GM23338 (cell line): ENCODE measurements around the gene CRY1. TPM values are rescaled to one million over a fixed set of nuclear protein-coding genes. Genes with fewer than 3 reads are reported as not detected.

Source experiments
- ATAC-seq: fragments of 200-7000 bp; cut with Tn5 transposase; 3 replicates; pipeline ENCODE4 v1.9.1; 2020
- DNase-seq: peaks from one replicate; pipeline ENCODE4 v3.0.0-alpha.2; 2015; ENCODE audit warnings: low spot score
- H2AFZ ChIP-seq: fragments of 200-600 bp; sonication (generic); 2 replicates; pipeline ENCODE4 v1.8.0; 2016; ENCODE audit warnings: antibody characterized with exemption, mild to moderate bottlenecking, moderate library complexity
- H3F3A ChIP-seq: fragments of 200-600 bp; sonication (generic); replicated peaks from 2 replicates; pipeline ENCODE4 v1.8.0; 2017; ENCODE audit warnings: antibody characterized with exemption, mixed run types, low read depth
- H3K27ac ChIP-seq: fragments of 200-600 bp; sonication (generic); 2 replicates; pipeline ENCODE4 v1.6.1; 2016; ENCODE audit warnings: low read depth
- H3K27me3 ChIP-seq: fragments of 200-600 bp; sonication (generic); 2 replicates; pipeline ENCODE4 v1.8.0; 2016; ENCODE audit warnings: mild to moderate bottlenecking, mixed run types, moderate library complexity; ENCODE audit not compliant: insufficient read depth
- H3K36me3 ChIP-seq: fragments of 200-600 bp; sonication (generic); 2 replicates; pipeline ENCODE4 v1.8.0; 2016; ENCODE audit warnings: mild to moderate bottlenecking; ENCODE audit not compliant: insufficient read depth
- H3K4me1 ChIP-seq: fragments of 200-600 bp; sonication (generic); 2 replicates; pipeline ENCODE4 v1.8.0; 2016; ENCODE audit warnings: mild to moderate bottlenecking, moderate library complexity; ENCODE audit not compliant: insufficient read depth
- H3K4me2 ChIP-seq: fragments of 200-600 bp; sonication (generic); 2 replicates; pipeline ENCODE4 v1.7.1; 2017; ENCODE audit warnings: mixed run types
- H3K4me3 ChIP-seq: fragments of 200-600 bp; sonication (generic); 2 replicates; pipeline ENCODE4 v1.6.1; 2016; ENCODE audit warnings: mixed run types
- H3K79me2 ChIP-seq: fragments of 200-600 bp; sonication (generic); replicated peaks from 2 replicates; pipeline ENCODE4 v1.8.0; 2017; ENCODE audit warnings: mild to moderate bottlenecking; ENCODE audit not compliant: insufficient read depth
- H3K9me2 ChIP-seq: fragments of 200-600 bp; sonication (generic); 2 replicates; pipeline ENCODE4 v1.8.0; 2017; ENCODE audit not compliant: insufficient read depth
- H4K20me1 ChIP-seq: fragments of 200-600 bp; sonication (generic); replicated peaks from 2 replicates; pipeline ENCODE4 v1.8.0; 2017; ENCODE audit warnings: mild to moderate bottlenecking; ENCODE audit not compliant: insufficient read depth
- H3K27ac Mint-ChIP-seq: 2 replicates; pipeline ENCODE4 v1.8.0; 2020; ENCODE audit warnings: inconsistent platforms, mild to moderate bottlenecking, moderate library complexity, mixed read lengths
- H3K27me3 Mint-ChIP-seq: 3 replicates; pipeline ENCODE4 v1.8.0; 2022; ENCODE audit warnings: low read depth, mild to moderate bottlenecking, moderate library complexity, mixed read lengths, inconsistent platforms; ENCODE audit not compliant: insufficient read depth, poor library complexity
- H3K36me3 Mint-ChIP-seq: 3 replicates; pipeline ENCODE4 v1.8.0; 2021; ENCODE audit warnings: low read depth, mild to moderate bottlenecking, inconsistent platforms, moderate library complexity, mixed read lengths
- H3K4me1 Mint-ChIP-seq: 3 replicates; pipeline ENCODE4 v1.8.0; 2020; ENCODE audit warnings: mild to moderate bottlenecking, inconsistent platforms, mixed read lengths
- H3K4me3 Mint-ChIP-seq: 3 replicates; pipeline ENCODE4 v1.8.0; 2021; ENCODE audit warnings: moderate library complexity, mild to moderate bottlenecking, inconsistent platforms, mixed read lengths
- H3K9me3 Mint-ChIP-seq: 3 replicates; pipeline ENCODE4 v1.8.0; 2020; ENCODE audit warnings: moderate library complexity, mild to moderate bottlenecking, inconsistent platforms, mixed read lengths
- CREB1 ChIP-seq: fragments of 250-450 bp; sonication (Bioruptor Pico); IDR thresholded peaks from 2 replicates; pipeline ENCODE4 v1.5.0; 2020; ENCODE audit warnings: low read depth, mild to moderate bottlenecking, moderate library complexity
- POLR2AphosphoS5 ChIP-seq: IDR thresholded peaks from 2 replicates; pipeline ENCODE4 v1.6.1; 2016; ENCODE audit warnings: antibody characterized with exemption, low read depth
- ZNF114 ChIP-seq: fragments of 250-450 bp; sonication (Bioruptor Pico); IDR thresholded peaks from 2 replicates; pipeline ENCODE4 v1.5.0; 2020; ENCODE audit warnings: mild to moderate bottlenecking, moderate library complexity
- polyA plus RNA-seq: library from polyadenylated mRNA; unstranded; fragments of >200 nt; fragmentation: Nextera tagmentation; extraction: Ambion mirVana; gene quantifications from 2 replicates; pipeline ENCODE4 v1.2.1, GENCODE V29; 2016
- total RNA-seq: library from RNA; depleted of rRNA; stranded (reverse); fragments of >200 nt; shearing (Covaris generic); gene quantifications from 2 replicates; pipeline ENCODE4 v1.2.3, GENCODE V29; 2014
- TF ChIP-seq, protein P1 (sequence below): fragments of 250-450 bp; sonication (Bioruptor Pico); IDR thresholded peaks from 2 replicates; pipeline ENCODE4 v1.5.0; 2020; ENCODE audit warnings: mild to moderate bottlenecking, moderate library complexity

Gene CRY1
- total and polyA plus RNA-seq, 2 experiments from 2014 or later: 27.7 to 28.2 TPM

DNA sequence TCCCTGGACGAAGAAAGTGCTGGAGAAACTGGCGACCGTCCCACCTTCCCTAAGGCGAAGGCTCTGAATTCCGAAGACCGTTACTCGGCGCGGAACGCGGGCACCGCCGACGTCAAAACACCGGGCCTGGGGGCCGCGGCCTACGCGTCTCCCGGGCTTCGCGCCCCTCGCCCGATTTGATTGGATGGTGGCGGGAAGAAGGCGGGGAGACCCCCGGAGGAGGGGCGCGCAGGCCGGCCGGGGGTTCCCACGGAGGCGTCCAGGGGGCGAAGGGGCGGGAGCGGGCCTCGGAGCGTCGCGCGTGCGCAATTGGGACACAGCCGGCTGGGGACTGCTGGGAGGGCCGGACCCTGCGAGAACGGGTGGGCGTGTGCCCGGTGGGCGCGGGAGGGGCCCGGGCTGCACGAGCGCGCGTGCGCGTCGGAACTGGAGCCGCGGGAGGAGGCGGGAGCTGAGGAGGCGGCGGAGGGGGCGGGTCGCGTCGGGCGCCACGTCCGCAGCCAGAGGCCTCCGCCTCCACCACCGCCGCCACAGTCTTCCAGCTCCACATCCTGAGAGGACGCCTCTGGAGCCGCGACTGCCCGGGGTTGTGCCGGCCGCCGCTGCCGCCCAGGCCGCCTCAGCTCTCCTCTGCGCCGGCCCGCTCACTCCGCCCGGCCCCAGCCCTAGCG lies 137.8 kb downstream of the CRY1 start, which contains the start of gene TMEM263:
Gene TMEM263 (plus strand): TSS at position 531 of the 671 bp plus-strand sequence. CDS start 11,210 bp downstream, outside the sequence.
- Histone ChIP-seq H3K27ac (peak within 1 kb of the TSS; percentile 84), H3K4me3 (peak within 1 kb of the TSS; percentile 97), H3K9me2 (0 out of 2 replicates have a peak, but pooled peaks cover under 1% of the 10 kb centered on the region), H3K27me3 (peaks cover 19% of the 10 kb centered on the region), H4K20me1 (peaks cover 5% of the 10 kb centered on the region; the same call in 1 of the 2 replicates), H3K36me3 (no peaks in the 10 kb centered on the region), H3F3A (0 out of 2 replicates have a peak, but pooled peaks cover 12% of the 10 kb centered on the region), H3K4me2 (peak within 1 kb of the TSS; percentile 88), H2AFZ (peak within 1 kb of the TSS; percentile 94), H3K4me1 (peaks cover 10% of the 10 kb centered on the region; the same call in 1 of the 2 replicates), H3K79me2 (peaks cover 26% of the 10 kb centered on the region)
- ATAC-seq: peak; percentile 78
- 0 out of 2 replicates have a peak within 1 kb of the TSS, but pooled peaks have one; percentile 37 for H3K27ac Mint-ChIP-seq
- TF ChIP-seq, protein P1, sequence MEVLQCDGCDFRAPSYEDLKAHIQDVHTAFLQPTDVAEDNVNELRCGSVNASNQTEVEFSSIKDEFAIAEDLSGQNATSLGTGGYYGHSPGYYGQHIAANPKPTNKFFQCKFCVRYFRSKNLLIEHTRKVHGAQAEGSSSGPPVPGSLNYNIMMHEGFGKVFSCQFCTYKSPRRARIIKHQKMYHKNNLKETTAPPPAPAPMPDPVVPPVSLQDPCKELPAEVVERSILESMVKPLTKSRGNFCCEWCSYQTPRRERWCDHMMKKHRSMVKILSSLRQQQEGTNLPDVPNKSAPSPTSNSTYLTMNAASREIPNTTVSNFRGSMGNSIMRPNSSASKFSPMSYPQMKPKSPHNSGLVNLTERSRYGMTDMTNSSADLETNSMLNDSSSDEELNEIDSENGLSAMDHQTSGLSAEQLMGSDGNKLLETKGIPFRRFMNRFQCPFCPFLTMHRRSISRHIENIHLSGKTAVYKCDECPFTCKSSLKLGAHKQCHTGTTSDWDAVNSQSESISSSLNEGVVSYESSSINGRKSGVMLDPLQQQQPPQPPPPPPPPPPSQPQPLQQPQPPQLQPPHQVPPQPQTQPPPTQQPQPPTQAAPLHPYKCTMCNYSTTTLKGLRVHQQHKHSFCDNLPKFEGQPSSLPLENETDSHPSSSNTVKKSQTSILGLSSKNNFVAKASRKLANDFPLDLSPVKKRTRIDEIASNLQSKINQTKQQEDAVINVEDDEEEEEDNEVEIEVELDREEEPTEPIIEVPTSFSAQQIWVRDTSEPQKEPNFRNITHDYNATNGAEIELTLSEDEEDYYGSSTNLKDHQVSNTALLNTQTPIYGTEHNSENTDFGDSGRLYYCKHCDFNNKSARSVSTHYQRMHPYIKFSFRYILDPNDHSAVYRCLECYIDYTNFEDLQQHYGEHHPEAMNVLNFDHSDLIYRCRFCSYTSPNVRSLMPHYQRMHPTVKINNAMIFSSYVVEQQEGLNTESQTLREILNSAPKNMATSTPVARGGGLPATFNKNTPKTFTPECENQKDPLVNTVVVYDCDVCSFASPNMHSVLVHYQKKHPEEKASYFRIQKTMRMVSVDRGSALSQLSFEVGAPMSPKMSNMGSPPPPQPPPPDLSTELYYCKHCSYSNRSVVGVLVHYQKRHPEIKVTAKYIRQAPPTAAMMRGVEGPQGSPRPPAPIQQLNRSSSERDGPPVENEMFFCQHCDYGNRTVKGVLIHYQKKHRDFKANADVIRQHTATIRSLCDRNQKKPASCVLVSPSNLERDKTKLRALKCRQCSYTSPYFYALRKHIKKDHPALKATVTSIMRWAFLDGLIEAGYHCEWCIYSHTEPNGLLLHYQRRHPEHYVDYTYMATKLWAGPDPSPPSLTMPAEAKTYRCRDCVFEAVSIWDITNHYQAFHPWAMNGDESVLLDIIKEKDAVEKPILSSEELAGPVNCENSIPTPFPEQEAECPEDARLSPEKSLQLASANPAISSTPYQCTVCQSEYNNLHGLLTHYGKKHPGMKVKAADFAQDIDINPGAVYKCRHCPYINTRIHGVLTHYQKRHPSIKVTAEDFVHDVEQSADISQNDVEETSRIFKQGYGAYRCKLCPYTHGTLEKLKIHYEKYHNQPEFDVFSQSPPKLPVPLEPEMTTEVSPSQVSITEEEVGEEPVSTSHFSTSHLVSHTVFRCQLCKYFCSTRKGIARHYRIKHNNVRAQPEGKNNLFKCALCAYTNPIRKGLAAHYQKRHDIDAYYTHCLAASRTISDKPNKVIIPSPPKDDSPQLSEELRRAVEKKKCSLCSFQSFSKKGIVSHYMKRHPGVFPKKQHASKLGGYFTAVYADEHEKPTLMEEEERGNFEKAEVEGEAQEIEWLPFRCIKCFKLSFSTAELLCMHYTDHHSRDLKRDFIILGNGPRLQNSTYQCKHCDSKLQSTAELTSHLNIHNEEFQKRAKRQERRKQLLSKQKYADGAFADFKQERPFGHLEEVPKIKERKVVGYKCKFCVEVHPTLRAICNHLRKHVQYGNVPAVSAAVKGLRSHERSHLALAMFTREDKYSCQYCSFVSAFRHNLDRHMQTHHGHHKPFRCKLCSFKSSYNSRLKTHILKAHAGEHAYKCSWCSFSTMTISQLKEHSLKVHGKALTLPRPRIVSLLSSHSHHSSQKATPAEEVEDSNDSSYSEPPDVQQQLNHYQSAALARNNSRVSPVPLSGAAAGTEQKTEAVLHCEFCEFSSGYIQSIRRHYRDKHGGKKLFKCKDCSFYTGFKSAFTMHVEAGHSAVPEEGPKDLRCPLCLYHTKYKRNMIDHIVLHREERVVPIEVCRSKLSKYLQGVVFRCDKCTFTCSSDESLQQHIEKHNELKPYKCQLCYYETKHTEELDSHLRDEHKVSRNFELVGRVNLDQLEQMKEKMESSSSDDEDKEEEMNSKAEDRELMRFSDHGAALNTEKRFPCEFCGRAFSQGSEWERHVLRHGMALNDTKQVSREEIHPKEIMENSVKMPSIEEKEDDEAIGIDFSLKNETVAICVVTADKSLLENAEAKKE (CRISPR knock-in tag): peak; percentile 59; the same call in 1 of the 2 replicates
- TF ChIP-seq CREB1 (CRISPR knock-in tag) (peak; percentile 88), ZNF114 (no peak), POLR2AphosphoS5 (peak; percentile 68)
- peak within 1 kb of the TSS; percentile 95 for H3K4me3 Mint-ChIP-seq
- DNase-seq: peak; percentile 93
- H3K27me3 Mint-ChIP-seq: peaks cover 11% of the 10 kb centered on the region
- no peaks in the 10 kb centered on the region for H3K9me3 Mint-ChIP-seq
- H3K36me3 Mint-ChIP-seq: no peaks in the 10 kb centered on the region
- no peaks in the 10 kb centered on the region; the same call in 1 of the 3 replicates for H3K4me1 Mint-ChIP-seq
